ENCODE measurements around the gene CHRM1.
A peak's percentile ranks its signal among the peaks of the same experiment; 100 is the strongest.

The CHRM1 gene

DNA sequence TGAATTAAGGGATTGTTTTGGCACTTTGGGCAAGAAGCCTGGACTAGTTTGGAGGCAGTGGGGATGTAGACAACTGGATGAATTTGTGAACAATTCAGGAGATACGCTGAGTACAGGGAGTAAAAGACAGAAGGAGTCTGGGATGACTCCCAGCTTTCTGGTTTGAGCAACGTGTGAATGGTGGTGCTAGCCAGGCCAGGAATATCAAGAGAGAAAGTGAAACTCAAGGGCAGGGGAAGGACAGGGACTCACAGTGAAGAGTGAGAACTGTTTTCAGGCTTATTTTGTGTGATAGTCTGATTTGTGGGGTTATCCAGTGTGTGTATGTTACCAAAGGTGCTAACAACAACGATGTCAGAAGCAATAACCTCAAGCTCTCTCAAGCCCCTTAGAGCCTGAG is 15.9 kb downstream of the CHRM1 start:
- no peak for DNase-seq (ENCODE audit: low read depth)

DNA sequence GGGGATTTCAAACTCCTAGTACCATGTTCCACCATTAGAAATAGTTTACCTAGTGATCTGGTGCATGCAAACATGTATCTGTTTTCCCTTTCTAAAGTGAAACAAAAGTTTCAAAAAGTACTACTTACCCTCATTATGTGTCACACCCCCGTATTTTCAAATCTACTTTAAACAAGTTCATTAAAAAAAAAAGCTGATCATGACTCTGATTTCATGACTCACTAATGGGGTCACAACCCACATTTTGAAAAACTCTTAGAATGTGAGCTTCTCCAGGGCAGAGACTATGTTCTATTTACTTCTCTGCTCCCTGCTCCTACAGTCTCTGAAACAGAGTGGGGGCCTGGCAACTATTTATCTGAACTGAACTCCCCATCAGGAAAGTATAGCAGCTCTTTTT is 18.2 kb downstream of the CHRM1 start:
- DNase-seq (ENCODE audit: low read depth) = no peak

DNA sequence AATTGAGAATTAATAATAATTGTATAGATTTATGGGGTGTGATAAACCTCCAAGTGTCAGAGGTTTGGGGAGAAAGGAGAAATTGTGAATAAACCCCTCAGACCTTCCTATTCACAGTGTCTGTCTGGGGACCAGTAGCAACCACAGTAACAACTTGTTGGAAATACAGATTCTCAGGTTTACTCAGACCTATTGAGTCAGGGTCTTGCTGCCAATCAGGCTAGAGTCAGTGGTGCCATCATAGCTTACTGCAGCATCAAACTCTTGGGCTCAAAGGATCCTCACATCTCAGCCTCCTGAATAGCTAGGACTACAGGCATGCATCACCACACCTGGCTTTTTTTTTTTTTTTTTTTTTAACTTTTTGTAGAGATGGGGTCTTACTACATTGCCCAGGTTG is 23.1 kb downstream of the CHRM1 start:
- no peak for DNase-seq (ENCODE audit: low read depth)

GRCh38 chr11:62897311-62897710 is 23.9 kb downstream of the CHRM1 start:
- DNase-seq (ENCODE audit: low read depth) = no peak

GRCh38 chr11:62896049-62896448 is 25.1 kb downstream of the CHRM1 start:
- DNase-seq (ENCODE audit: low read depth) = no peak

DNA sequence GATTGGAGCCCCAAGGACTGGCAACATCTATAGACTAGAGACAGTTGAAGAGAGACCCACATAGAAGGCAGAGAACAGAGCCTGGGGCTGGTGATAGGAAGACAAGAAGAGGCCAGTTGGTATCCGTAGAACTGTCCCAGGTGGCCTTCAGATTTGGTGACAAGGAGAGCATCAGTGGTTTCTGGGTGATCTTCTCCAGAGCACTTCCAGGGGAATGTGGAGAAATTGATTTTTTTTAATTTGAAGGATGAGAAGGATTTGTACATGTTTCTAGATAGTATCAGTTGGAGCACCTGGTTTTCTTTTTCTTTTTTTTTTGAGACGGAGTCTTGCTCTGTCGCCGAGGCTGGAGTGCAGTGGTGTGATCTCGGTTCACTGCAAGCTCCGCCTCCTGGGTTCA is 25.7 kb downstream of the CHRM1 start:
- DNase-seq (ENCODE audit: low read depth) = no peak

- DNase-seq (ENCODE audit: low read depth) = no peak
These were observed 28.9 kb downstream of the CHRM1 start for GRCh38 chr11:62892077-62892922.

GRCh38 chr11:62889484-62890437 is 31.4 kb downstream of the CHRM1 start:
- DNase-seq (ENCODE audit: low read depth) = no peak

GRCh38 chr11:62889126-62889483 is 32.1 kb downstream of the CHRM1 start:
- DNase-seq (ENCODE audit: low read depth) = no peak

DNA sequence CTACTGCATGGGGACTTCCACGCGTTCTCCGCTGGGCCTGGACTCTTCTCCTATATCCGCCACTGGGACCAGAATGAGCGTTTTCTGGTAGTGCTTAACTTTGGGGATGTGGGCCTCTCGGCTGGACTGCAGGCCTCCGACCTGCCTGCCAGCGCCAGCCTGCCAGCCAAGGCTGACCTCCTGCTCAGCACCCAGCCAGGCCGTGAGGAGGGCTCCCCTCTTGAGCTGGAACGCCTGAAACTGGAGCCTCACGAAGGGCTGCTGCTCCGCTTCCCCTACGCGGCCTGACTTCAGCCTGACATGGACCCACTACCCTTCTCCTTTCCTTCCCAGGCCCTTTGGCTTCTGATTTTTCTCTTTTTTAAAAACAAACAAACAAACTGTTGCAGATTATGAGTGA is 32.8 kb downstream of the CHRM1 start:
- DNase-seq (ENCODE audit: low read depth) = no peak

DNA sequence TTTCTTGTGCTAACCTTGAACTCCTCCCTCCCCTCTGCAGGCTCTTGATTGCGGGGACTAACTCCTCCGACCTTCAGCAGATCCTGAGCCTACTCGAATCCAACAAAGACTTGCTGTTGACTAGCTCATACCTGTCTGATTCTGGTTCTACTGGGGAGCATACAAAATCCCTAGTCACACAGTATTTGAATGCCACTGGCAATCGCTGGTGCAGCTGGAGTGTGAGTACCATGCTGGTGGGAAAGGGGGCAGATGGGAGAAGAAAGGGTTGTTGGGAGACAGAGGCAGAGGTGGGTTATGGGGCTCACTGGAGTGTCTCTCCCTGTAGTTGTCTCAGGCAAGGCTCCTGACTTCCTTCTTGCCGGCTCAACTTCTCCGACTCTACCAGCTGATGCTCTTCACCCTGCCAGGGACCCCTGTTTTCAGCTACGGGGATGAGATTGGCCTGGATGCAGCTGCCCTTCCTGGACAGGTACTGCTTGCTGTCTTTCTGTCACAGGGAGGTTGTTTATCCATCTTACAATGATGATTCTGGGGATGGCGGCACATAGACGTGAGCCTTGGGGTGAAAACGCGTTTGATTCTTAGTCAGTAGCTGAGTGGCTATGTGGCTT is 35.9 kb downstream of the CHRM1 start:
- DNase-seq (ENCODE audit: low read depth) = no peak

DNA sequence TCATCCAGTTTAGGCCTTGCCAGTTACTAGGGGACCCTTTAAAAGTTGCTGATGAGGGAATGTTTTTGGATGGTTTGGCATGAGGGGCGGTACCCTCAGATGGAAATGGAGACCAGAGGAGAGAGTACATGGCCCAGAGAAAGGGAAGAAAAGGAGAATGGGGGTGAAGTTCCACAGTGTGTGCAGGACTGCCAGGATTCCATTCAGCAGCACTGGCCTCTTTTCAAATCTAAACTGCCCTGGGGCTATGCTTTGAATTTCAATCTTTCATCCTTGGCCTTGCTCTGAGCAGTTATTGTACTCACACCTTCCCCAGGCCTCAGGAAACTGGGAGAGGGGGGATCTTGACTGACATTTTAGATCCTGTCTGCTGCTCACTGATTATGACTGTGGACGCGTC is 37.5 kb downstream of the CHRM1 start:
- no peak for DNase-seq (ENCODE audit: low read depth)

DNA sequence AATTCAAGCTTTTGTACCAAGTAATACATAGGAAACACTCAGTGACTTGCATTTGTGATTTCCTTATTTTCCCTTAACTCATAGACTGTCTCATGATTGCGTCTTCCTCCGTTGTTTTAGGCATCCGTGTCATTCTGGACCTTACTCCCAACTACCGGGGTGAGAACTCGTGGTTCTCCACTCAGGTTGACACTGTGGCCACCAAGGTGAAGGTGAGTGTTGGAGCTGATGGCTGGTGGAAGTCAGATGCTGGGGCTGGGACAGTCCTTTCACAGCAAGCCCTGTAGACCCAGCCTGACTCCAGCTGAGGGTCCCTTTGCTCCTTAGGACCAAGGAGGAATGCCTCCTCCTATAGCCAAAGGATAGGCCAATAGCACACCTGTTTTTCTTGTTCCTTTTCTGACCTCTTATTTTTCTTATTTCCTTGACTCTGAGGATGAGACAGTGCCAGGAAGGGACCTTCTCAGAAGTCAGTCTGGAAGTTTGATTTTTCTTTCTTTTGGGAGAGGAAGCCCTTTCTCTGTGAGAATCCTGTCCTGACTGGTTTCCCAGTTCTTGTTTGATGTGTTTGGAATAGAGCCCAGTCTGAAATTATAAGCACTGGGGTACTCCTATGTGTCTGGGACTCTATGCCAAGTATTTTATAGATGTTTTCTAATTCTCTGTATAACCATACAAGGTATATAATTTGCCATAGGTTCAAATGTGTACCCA is 38.2 kb downstream of the CHRM1 start:
- DNase-seq (ENCODE audit: low read depth) = no peak

DNA sequence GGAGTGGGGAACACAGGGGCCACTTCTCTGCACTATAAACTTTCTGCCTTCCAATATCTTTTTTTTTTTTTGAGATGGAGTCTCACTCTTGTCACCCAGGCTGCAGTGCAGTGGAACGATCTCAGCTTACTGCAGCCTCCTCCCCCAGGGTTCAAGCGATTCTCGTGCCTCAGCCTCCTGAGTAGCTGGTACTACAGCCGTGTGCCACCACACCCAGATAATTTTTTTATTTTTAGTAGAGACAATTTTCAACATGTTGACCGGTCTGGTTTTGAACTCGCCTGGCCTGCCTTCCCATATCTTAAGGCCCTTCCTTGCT is 38.8 kb downstream of the CHRM1 start:
- no peak for DNase-seq (ENCODE audit: low read depth)

GRCh38 chr11:62881579-62882430 is 39.4 kb downstream of the CHRM1 start:
- peak; percentile 93 for DNase-seq (ENCODE audit: low read depth)

DNA sequence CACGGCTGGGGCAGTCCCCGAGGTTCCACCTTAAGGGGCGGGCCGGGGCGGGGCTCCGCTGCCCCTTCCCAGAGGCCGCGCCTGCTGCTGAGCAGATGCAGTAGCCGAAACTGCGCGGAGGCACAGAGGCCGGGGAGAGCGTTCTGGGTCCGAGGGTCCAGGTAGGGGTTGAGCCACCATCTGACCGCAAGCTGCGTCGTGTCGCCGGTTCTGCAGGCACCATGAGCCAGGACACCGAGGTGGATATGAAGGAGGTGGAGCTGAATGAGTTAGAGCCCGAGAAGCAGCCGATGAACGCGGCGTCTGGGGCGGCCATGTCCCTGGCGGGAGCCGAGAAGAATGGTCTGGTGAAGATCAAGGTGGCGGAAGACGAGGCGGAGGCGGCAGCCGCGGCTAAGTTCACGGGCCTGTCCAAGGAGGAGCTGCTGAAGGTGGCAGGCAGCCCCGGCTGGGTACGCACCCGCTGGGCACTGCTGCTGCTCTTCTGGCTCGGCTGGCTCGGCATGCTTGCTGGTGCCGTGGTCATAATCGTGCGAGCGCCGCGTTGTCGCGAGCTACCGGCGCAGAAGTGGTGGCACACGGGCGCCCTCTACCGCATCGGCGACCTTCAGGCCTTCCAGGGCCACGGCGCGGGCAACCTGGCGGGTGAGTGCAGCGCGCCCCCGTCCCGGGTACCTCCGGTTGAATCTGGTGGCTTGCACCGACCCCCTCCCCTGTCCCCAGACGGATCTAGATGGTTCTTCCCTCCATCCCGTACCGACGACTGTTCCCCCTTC is 40.2 kb downstream of the CHRM1 start, which contains the start of gene SLC3A2:
Gene SLC3A2 (plus strand): TSS at position 94 of the 776 bp plus-strand sequence. CDS start 128 bp downstream, at position 222.
- peak; percentile 85 for DNase-seq (ENCODE audit: low read depth)

- peak; percentile 21 for DNase-seq (ENCODE audit: low read depth)
These were observed 40.8 kb downstream of the CHRM1 start for GRCh38 chr11:62880231-62880802.

- no peak for DNase-seq (ENCODE audit: low read depth)
These were observed 41.8 kb downstream of the CHRM1 start for GRCh38 chr11:62879235-62879978.

DNA sequence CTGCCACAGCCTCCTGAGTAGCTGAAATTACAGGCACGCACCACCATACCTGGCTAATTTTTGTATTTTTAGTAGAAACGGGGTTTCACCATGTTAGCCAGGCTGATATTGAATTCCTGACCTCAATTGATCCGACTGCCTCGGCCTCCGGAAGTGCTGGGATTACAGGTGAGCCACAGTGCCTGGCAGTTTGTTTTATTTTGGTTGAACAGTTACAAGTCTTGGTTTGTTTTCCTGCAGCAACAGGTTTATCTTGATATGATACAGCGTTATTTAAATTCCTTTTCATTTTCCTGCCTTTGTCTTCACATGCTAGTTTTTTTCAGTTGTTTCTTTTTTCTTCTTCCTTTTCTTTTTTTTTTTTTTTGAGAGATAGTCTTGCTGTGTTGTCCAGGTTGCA is 44.5 kb downstream of the CHRM1 start:
- no peak for DNase-seq (ENCODE audit: low read depth)
